Measurements from ENCODE around the gene SRMS.
"Not testable (repeated sequence)": the region's sequence is repeated elsewhere in the genome, so short reads cannot be mapped to it uniquely, and the experiment has no call there.

SRMS gene

DNA sequence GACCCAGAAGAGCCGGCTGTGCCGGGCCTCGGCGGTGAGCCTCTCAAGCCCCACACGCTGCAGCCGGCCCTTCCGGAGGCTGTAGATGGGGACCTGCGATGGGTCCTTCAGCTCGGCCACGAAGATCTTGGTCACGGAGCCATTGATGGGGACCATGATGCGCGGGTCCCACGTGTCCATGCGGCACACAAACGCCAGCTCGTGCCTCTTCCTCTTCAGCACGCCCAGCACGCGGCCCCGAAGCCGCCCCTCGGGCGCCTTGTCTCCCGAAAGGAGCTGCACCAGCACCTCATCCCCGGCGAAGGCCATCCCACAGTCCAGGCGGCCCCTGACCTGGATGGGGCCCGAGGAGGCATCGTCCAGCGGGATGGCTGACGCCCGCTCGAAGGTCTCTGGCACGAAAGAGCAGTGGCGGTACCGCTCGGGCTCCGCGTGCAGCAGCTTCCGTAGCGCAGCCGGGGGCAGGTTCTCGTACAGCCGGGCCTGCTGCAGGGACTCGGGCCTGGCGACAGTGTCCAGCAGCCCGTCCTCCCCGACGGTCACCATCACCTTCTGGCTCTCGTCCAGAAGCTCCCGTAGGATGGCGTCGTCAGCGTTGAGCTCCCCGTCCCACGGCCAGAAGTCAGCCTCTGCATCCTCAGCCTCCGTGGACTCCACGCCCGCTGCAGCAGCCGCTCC, 17.6 kb upstream of the SRMS start:
- no peak for DNase-seq (ENCODE audit: low read depth)

DNA sequence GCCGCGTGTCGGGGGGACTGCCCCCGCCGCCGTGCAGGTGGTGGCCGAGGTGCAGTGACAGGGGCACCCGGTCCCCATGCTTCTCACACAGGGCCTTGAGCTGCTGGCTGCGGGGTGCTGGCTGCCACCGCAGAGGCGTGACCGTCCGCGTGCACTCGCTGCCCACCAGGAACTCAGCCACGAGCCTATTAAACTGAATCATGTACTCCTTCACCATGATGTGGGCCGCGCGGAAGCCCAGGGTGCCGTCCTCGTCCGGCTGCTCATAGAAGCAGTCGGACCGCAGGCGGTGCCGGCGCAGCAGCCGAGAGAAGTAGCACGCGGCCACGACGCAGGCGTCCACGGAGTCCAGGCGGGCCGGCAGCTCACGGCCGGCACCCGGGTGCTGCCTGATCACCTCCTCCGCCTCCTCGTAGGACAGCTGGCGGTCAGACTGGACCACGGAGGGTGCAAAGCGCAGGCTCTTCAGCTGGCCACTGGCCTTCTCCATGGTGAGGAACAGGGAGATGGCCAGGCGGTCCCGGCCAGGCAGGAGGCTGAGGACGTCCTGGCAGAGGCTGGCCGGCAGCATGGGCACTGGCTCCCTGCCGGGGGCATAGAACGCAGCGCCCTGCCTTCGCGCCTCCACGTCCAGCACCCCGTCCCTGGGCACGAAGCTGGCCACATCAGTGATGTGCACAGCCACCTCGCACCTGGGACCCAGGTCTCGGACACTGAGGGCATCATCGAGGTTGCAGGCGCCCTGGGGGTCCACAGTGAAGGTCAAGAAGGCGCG, 16.7 kb upstream of the SRMS start:
- DNase-seq (ENCODE audit: low read depth) = no peak

DNA sequence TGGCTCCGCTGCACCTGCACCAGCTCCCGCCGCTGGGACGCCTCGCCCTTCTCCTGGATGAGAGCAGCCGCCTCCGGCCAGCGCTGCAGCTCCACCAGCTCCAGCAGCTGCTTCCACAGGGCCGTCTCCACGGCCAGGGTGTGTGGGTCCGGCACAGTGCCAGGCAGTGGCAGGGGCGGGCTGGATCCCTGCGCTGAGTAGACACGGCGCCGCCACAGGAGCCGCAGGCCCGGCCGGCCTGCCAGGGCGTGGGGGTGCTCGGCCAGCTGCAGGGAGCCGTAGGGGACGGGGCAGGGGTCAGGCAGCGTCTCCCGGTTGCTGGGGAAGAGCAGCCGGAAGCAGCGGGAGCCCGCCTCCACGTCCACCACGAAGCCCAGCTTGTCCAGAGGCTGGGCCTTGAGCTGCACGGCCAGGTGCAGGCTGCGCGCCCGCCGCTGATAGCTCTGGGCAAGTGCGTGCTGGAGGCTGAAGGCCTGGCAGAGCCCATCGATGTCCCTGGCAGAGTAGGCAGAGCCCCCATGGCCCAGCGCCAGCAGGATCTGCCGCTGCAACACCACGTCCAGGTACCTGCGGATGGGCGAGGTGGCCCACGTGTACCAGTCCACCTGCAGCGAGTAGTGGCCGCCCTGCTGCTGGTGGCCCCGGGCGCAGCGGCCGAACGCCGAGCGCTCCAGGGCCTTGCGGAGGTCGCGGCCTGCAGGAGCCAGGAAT, 15.8 kb upstream of the SRMS start:
- no peak for DNase-seq (ENCODE audit: low read depth)

DNA sequence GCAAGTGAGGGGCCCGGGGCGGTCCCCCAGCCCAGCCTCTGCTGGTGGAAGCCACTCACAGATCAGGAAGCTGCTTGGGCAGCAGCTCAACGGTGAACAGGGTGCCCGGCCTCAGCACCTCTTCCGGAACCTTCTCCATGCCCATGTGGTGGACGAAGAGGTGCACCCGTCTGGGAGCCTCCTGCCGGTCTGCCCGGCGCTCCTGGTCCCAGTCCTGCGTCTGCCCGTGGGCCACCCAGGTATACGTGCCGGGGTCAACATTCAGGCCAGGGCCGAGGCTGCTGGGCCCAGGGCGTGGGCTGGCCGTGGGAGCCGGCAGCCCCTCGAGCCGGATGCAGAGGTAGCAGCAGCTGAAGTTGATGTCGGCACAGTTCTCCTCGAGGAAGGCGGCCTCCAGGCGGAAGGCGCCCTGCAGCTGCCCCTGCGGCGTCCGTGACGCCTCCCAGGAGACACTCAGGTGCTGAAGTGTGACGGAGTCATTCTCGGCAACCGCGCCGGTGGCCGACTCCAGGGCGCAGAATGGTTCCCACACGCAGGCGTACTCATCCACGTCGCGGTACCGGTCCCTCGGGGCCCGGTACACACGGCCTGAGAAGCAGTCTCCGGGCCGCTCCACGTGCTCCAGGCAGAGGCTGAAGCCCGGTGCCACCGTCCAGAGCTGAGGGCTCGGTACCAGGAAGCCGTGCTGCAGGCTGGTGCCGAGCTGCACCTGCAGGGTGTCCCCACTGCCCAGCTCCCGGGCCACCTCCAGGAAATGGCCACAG, 15.1 kb upstream of the SRMS start:
- no peak for DNase-seq (ENCODE audit: low read depth)

DNA sequence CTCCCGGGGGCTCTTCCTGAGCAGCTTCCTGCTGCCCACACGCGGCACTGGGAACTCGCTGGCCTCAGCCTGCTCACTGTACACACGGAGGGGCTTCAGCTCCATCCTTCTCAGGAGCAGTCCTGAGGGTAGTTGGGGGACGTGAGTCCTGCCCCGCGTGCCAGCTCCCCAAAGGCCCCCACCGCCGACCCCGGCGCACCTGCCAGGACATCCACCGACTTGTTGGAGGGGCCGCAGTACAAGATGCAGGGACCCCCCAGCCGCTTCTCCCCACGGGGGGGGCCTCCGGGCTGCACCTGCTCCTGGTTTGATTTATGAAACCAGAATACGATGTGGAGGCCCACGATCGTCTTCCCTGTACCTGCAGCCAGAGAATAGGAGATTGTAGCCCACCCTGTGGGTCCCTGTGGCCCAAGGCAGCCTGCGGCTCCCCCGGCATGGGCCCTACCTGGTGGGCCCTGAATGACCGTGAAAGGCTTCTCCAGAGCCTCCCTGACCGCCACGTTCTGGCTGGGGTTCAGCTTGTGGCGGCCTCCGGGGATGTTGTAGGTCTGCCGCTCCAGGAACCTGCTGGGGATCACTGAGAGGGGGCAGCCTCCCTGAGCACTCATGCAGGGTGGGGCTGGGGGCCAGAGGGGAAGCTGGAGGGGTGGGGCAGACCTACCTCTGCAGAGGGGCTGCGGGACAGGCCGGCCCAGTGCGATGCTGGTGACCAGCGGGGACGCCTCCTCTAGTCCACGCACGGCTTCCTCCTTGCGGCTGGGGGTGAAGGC, 14.3 kb upstream of the SRMS start:
- no peak for DNase-seq (ENCODE audit: low read depth)

DNA sequence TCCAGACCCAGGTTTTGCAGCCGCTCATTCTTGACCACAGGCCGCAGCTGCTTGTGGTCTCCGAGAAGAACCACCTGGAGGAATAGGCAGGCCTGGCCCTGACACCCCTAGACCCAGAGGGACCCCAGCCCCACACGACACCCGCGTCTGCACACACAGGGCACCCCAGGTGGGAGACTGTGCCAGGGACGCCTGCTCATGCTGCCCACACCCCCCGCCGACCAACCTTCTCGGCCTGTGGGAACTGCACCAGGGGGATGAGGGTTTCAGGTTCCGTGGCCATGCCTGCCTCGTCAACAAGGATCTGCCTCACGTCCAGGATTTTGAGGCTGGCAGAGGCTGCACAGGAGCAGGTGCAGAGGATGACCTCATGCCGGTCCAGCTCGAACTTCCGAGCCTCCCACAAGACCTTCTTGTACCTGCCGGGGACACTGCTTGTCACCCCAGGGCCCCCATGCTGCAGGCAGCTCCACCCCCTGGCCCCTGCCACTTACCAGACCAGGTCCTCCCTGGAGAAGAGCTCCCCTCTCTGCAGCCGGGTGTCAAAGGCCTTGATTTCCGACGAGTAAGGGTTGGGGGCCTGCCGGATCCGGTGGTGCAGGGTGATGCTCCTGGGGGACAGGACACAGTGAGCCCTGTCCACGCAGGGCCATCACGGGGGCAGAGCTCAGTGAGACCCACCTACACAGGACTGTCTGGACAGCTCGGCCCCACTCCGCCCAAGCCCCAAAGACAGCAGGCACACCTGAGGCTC, 13.5 kb upstream of the SRMS start:
- DNase-seq (ENCODE audit: low read depth) = no peak

DNA sequence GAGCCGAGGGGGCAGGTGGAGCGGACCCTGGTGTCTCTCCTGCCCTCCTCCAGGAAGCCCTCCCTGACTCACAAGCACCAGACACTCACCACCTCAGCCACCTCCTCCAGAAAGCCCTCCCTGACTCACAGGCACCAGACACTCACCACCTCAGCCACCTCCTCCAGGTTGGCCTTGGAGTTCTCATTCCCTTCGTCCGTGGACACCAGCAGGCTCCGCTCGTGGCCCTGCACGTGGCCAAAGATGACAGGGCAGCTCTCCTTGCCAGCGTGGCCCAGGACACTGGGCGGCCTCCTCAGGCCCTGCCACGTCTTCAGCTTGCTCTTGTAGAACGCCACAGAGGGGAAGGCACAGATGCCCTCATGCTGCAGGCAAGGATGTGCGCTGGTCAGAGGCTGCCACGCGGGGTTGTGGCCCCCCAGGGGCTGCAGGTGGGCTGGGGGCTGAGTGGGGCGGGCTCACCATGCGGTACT, 12.8 kb upstream of the SRMS start:
- no peak for DNase-seq (ENCODE audit: low read depth)

DNA sequence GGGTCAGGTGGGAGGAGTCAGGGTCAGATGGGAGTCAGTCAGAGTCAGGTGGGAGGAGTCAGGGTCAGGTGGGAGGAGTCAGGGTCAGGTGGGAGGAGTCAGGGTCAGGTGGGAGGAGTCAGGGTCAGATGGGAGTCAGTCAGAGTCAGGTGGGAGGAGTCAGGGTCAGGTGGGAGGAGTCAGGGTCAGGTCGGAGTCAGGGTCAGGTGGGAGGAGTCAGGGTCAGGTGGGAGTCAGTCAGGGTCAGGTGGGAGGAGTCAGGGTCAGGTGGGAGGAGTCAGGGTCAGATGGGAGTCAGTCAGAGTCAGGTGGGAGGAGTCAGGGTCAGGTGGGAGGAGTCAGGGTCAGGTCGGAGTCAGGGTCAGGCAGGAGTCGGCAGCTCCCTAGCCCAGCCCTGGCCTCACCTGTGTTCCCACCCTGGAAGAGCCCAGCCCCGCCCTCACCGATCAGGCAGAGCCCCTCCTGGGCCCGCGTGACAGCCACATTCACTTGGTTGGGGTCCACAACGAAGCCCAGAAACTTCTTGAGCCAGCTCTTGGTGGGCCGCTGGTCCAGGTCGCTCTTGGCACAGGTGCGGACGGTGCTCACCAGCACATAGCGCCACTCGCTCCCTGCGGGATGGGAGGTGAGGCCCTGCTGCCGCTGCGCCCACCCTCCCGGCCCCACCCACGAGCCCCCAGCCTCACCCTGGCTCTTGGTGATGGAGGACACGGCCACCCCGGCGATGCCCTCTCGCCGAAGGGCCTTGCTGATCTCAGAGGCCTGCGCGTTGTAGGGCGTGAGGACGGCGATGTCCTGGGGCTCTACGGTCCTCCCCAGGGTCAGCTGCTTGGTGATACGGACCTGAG, 12.2 kb upstream of the SRMS start:
- not testable (repeated sequence) for DNase-seq (ENCODE audit: low read depth)

DNA sequence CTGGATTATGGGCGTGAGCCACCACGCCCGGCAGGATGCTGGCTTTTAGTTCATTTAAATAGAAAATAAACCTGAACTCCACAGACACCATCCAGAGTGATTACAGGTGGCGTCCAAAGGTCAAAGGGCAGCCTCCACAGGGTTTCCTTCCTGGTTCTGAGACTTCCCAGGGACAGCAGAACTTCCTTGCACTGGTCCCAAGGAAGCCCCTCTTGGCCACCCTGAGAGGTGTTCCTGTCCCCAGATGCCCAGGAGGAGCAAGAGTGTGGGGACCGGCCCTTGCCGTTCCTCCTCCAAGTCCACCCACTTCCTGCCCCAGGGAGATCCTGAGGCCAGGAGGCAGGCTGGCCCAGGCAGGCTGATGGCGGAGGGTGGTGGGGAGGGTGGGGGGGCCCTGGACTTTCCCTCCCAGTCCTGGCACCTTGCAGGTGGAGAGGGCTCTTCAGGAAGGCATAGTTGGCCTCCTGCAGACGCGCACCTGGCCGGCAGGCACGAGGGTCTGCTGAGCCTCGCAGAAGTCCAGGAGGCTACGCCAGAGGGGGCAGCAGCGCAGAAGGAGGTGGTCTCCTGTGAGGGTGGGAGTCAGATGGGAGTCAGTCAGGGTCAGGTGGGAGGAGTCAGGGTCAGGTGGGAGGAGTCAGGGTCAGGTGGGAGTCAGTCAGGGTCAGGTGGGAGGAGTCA, 11.4 kb upstream of the SRMS start:
- DNase-seq (ENCODE audit: low read depth) = no peak

DNA sequence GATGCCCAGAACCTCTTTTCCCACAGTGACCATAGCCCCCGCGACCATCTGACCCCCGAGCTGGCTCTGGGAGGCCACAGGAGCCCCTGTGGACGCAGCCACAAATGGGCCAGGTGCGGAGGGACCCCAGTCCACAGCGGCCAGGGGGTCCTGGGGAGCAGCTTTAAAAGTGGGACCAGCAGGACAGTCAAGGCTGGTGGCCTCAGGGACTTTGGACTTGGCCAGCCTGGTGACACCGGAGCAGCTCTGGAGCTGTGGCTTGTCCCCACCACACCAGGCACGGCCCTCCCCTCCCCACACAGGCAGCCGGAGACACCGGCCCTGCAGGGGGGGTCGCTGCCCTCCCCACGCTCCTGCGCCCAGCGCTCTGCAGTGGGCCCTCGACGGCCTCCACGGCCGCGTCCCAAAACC, 9.9 kb upstream of the SRMS start:
- no peak for DNase-seq (ENCODE audit: low read depth)

DNA sequence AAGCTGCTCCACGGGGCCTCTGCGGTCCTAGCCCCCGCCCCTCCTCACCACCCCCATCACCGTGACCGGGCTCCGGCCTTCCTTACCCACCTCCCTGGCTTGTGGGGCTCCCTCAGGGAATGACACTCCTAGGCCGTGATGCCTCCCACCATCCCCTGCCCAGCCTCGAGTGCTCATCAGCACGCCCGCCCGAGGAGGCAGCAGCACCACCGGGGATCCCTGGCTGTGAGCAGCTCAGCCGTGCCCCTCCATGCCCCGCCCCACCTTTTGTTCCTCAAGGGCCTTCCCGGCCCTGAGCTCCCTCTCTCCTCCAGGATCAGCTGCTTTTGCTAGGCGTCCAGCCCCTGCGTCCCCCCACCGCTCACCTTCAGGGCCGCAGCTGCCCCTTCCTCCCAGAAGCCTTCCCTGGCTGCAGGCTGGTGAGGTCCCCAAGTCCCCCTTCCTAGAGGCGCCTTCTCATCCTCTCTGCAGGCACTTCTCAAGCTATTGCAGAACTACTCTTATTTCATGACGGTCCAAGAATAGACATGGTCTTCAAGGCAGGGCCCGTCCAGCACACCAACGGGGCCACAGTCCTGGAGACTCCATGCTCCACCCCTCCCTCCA, 9.4 kb upstream of the SRMS start:
- DNase-seq (ENCODE audit: low read depth) = no peak

DNA sequence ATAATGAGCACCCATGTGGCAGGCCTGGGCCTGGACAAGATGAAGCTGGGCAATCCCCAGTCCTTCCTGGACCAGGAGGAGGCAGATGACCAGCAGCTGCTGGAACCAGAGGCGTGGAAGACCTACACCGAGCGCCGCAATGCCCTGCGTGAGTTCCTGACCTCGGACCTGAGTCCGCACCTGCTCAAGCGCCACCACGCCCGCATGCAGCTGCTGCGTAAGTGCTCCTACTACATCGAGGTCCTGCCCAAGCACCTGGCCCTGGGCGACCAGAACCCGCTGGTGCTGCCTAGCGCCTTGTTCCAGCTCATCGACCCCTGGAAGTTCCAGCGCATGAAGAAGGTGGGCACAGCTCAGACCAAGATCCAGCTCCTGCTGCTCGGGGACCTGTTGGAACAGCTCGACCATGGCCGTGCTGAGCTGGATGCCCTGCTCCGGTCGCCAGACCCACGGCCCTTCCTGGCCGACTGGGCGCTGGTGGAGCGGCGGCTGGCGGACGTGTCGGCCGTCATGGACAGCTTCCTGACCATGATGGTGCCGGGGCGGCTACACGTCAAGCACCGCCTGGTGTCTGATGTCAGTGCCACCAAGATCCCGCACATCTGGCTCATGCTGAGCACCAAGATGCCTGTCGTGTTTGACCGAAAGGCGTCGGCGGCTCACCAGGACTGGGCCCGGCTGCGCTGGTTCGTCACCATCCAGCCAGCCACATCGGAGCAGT, 8.3 kb upstream of the SRMS start:
- no peak for DNase-seq (ENCODE audit: low read depth)

DNA sequence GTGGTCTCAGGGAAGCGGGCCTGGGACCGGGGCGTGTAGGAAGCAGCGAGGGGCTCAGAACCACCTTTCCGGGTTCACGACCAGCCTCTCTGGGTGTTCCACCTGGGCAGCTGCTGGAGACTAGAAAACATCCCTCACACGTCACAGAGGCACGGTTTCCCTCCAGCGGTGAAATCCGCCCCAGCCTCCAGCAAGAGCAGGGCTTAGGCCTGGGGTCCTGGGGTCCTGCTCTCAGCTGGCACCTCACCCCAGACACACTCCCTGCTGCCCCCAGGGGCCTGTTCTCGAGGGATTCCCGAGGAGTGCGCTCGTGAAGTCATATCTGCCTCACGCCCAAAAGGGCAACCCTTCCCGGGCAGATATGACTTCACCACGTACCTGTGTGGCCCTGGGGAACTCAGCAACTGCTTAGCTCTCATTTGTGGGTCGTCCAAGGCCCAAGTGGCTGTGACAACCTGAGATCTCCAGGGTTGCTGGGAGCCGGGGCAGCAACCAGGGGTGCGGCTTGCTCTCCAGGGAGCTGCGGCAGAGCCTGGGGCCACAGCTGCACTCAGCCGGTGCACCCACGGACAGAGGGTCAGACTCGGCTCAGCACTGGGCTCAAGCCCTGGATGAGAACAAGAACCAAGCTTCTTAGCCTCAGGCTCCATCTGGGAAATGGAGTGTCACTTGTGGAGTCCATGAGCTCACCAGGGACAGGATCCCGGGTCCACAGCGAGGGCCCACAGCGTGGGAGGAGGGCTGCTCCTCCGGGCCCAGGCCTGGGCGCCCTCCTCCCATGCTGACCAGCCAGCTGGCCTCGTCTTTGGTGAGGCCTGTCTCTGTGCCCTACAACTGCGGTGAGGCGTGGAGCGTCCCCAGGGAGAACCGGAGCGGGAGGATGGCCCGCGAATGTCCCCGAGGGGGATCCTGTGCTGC, 7.1 kb upstream of the SRMS start:
- DNase-seq (ENCODE audit: low read depth) = no peak

DNA sequence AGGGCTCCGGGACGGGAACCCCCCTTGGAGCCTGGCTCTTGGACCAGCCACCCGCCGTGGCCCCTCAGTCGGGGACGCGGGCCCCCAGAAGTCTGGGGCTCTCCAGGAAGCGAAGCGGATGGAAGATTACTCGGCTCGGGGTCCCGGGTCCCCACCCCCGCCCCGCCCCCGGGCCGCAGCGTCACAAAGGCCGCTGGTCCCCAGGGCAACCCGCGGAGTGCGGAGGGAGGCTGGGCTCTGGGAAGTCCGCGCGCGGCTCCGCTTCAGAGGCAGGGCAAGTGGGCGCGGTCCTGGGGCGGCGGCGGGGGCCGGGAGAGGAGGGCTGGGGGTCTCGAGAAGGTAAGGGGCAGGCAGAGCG, 6.4 kb upstream of the SRMS start, which contains the start of gene FNDC11:
TSS of gene FNDC11 (plus strand) at position 227 of the 358 bp plus-strand sequence. CDS start 1,505 bp downstream, outside the sequence.
- no peak for DNase-seq (ENCODE audit: low read depth)

DNA sequence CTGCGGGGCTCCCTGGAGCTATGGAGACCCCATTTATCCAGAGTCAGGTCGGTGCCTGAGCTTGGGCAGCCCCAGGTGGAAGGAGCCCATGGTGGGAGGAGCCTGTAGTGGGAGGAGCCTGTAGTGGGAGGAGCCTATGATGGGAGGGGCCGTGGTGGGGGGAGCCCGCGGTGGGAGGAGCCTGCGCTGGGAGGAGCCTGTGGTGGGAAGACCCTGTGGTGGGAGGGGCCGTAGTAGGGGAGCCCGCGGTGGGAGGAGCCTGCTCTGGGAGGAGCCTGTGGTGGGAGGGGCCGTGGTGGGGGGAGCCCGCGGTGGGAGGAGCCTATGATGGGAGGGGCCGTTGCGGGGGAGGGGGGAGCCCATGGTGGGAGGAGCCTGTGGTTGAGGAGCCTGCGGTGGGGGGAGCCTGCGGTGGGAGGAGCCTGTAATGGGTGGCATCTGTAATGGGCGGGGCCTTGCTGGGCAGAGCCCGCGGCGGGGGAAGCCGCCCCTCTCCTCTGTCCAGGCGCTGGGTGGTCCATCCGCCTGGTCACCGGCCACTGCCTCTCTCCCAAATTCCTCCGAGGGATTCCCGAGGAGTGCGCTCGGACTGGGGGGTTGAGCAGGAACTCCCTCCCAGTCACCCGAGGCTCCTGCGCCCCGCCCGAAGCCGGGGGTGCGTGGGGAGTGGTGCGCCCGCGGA, 5.8 kb upstream of the SRMS start:
- DNase-seq (ENCODE audit: low read depth) = peak; percentile 77
